GM12873 (cell line): Measurements from ENCODE around the gene TMEM214.

Experiments used
- CTCF ChIP-seq: IDR thresholded peaks from 2 replicates; pipeline ENCODE4 v1.5.1; 2012; ENCODE audit warnings: low read depth, mild to moderate bottlenecking, moderate library complexity, low read length, control low read depth; ENCODE audit not compliant: insufficient read depth; ENCODE audit errors: missing control alignments

The TMEM214 gene

GRCh38 chr2:27010139-27010538 is 22.6 kb upstream of the TMEM214 start:
- no peak for TF ChIP-seq CTCF

GRCh38 chr2:27013738-27014137 is 19.0 kb upstream of the TMEM214 start:
- TF ChIP-seq CTCF = no peak

GRCh38 chr2:27014771-27015433 is 17.9 kb upstream of the TMEM214 start:
- no peak for TF ChIP-seq CTCF

GRCh38 chr2:27016801-27017325 is 15.9 kb upstream of the TMEM214 start:
- TF ChIP-seq CTCF = peak; percentile 68

GRCh38 chr2:27018142-27018541 is 14.6 kb upstream of the TMEM214 start:
- TF ChIP-seq CTCF = no peak

GRCh38 chr2:27019459-27019858 is 13.3 kb upstream of the TMEM214 start:
- no peak for TF ChIP-seq CTCF

GRCh38 chr2:27019931-27020855 is 12.6 kb upstream of the TMEM214 start:
- TF ChIP-seq CTCF = no peak
